Lung (tissue), 5 donors: Measurements from ENCODE around the gene STK40. TPM values are rescaled to one million over a fixed set of nuclear protein-coding genes. Genes with fewer than 3 reads are reported as not detected.

Experiments
- polyA plus RNA-seq, 2 donors: library from polyadenylated mRNA; stranded (reverse); fragments of 200-250 nt; gene quantifications; one replicate each; pipeline ENCODE4 v1.2.1, GENCODE V29; 2013
- small RNA-seq: library from RNA; depleted of rRNA; stranded (forward); fragments of <200 nt; gene quantifications from one replicate; pipeline ENCODE3, GENCODE V24; 2014; ENCODE audit warnings: low replicate concordance
- total RNA-seq, 2 donors: library from RNA; depleted of rRNA in 1 of 2; stranded (reverse); fragments of >200 nt in 1 of 2; gene quantifications; one replicate each; pipeline ENCODE4 v1.2.1, GENCODE V29; 2014 to 2021
- donor health status: Bipolar disorder and iron deficiency.
- donor health status: healthy.
- donor health status: DM: yes; HTN: yes; CAD: no.

Gene STK40
- total and polyA plus RNA-seq, 4 donors, result 25.4 to 82.9 (median 48.7) TPM

Small RNA genes within 50 kb of the gene (small RNA-seq; reads per million reads assigned to genes)
- gene RNU4-27P (not detected), gene SNORA63C (4.7 reads per million, percentile 94 among the genes with 10 or more reads in this experiment)

Other genes starting within 250 kb of the STK40 start
- 10 to 100 TPM; 37.3 to 61.8 TPM for gene TRAPPC3, start 236.4 kb downstream of the STK40 start, total RNA-seq
- gene TRAPPC3, start 236.4 kb downstream of the STK40 start, polyA plus RNA-seq, result 10 to 100 TPM; 60.8 to 83.9 TPM
- gene MAP7D1, start 229.8 kb downstream of the STK40 start, total RNA-seq, result 100 to 1,000 TPM in 1 of 2 donors, 10 to 100 TPM in 1; 47.3 to 140 TPM
- 100 to 1,000 TPM in 1 of 2 donors, 10 to 100 TPM in 1; 53.9 to 103 TPM for gene MAP7D1, start 229.8 kb downstream of the STK40 start, polyA plus RNA-seq
- gene THRAP3, start 161.5 kb downstream of the STK40 start, total RNA-seq, result 10 to 100 TPM; 92.8 to 92.9 TPM
- gene THRAP3, start 161.5 kb downstream of the STK40 start, polyA plus RNA-seq, result 10 to 100 TPM; 25.1 to 41.7 TPM
- 10 to 100 TPM; 13.5 to 16.6 TPM for gene SH3D21, start 79.6 kb downstream of the STK40 start, total RNA-seq
- gene SH3D21, start 79.6 kb downstream of the STK40 start, polyA plus RNA-seq, result 1 to 10 TPM; 9.0 to 9.9 TPM
- gene EVA1B, start 62.3 kb downstream of the STK40 start, total RNA-seq, result 10 to 100 TPM; 31.2 to 33.5 TPM
- gene EVA1B, start 62.3 kb downstream of the STK40 start, polyA plus RNA-seq, result 10 to 100 TPM; 33.9 to 59.5 TPM
- 10 to 100 TPM; 10.7 to 42.6 TPM for gene LSM10, start 12.0 kb upstream of the STK40 start, total RNA-seq
- 10 to 100 TPM; 47.0 to 70.6 TPM for gene LSM10, start 12.0 kb upstream of the STK40 start, polyA plus RNA-seq
- 10 to 100 TPM; 28.6 to 31.4 TPM for gene OSCP1, start 64.5 kb upstream of the STK40 start, total RNA-seq
- 10 to 100 TPM; 16.9 to 17.8 TPM for gene OSCP1, start 64.5 kb upstream of the STK40 start, polyA plus RNA-seq
- gene MRPS15, start 78.5 kb upstream of the STK40 start, total RNA-seq, result 10 to 100 TPM; 30.7 to 76.6 TPM
- gene MRPS15, start 78.5 kb upstream of the STK40 start, polyA plus RNA-seq, result 100 to 1,000 TPM; 112 to 248 TPM
- gene CSF3R, start 97.0 kb upstream of the STK40 start, total RNA-seq, result 100 to 1,000 TPM; 129 to 234 TPM
- gene CSF3R, start 97.0 kb upstream of the STK40 start, polyA plus RNA-seq, result 100 to 1,000 TPM; 180 to 705 TPM